22Rv1 (cell line): ENCODE results near the gene RFX3.
"Not testable (repeated sequence)": the region's sequence is repeated elsewhere in the genome, so short reads cannot be mapped to it uniquely, and the experiment has no call there.

Experiments
- H3K27ac ChIP-seq: fragments of 450-650 bp; 2 replicates; pipeline ENCODE4 v1.5.1; 2017
- CTCF ChIP-seq: fragments of 450-650 bp; IDR thresholded peaks from 2 replicates; pipeline ENCODE4 v1.5.1; 2017; ENCODE audit warnings: mild to moderate bottlenecking
- ZFX ChIP-seq: fragments of 450-650 bp; IDR thresholded peaks from 2 replicates; pipeline ENCODE4 v1.6.1; 2017; ENCODE audit warnings: antibody characterized with exemption, borderline replicate concordance

The RFX3 gene

GRCh38 chr9:3321186-3321585 is 204.6 kb downstream of the RFX3 start:
- TF ChIP-seq ZFX: no peak
- no peak for TF ChIP-seq CTCF
- H3K27ac ChIP-seq: no peak overlapping the region

GRCh38 chr9:3312595-3312994 is 213.2 kb downstream of the RFX3 start:
- H3K27ac ChIP-seq: not testable (repeated sequence)

GRCh38 chr9:3308609-3309008 is 217.2 kb downstream of the RFX3 start:
- no peak overlapping the region for H3K27ac ChIP-seq
- TF ChIP-seq CTCF (no peak), ZFX (no peak)

- not testable (repeated sequence) for H3K27ac ChIP-seq
Measured at GRCh38 chr9:3304388-3304787, 221.4 kb downstream of the RFX3 start.

GRCh38 chr9:3299872-3300271 is 225.9 kb downstream of the RFX3 start:
- no peak overlapping the region for H3K27ac ChIP-seq
- no peak for TF ChIP-seq CTCF

- H3K27ac ChIP-seq: no peak overlapping the region
- TF ChIP-seq CTCF: no peak
- TF ChIP-seq ZFX: no peak
Measured at GRCh38 chr9:3296536-3296935, 229.3 kb downstream of the RFX3 start.

- TF ChIP-seq ZFX (no peak), CTCF (no peak)
- H3K27ac ChIP-seq: no peak overlapping the region
Measured at GRCh38 chr9:3292311-3292710, 233.5 kb downstream of the RFX3 start.

- TF ChIP-seq CTCF: no peak
- no peak for TF ChIP-seq ZFX
- H3K27ac ChIP-seq: no peak overlapping the region
Measured at GRCh38 chr9:3290231-3290840, 235.5 kb downstream of the RFX3 start.
